ENCODE data around the gene IL22RA2.

DNA sequence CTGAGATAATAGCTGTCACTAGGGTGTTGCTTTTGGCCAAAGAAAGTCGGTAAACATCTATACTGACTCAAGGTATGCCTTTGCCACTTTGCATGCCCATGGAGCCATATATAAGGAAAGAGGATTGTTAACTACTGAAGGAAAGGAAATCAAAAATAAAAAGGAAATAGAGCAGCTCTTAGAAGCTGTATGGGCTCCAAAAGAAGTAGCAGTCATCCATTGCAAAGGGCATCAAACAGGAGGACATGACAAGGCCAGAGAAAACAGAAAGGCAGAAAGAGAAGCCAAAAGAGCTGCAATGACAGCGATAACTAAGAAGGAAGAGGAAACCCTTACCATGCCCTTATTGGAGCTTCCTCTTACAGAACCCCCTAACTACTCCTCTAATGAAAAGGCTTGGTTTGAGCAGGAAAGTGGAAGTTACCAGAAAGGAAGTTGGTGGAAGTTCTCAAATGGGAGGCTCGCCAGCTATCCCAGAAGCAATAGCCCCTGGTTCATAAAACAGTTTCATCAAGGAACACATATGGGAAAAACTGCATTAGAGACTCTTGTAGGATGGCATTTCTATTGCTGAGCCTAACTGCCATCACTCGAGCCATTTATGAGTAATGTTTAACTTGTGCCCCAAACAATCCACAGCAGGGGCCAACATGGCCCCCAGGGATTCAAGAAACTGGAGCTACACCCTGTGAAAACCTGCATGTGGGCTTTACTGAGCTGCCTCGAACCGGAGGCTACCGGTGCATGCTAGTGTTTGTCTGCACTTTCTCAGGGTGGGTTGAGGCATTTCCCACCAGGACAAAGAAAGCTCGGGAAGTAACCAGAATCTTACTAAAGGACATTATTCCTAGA, 7.0 kb downstream of the IL22RA2 start:
- TF ChIP-seq, protein P1, sequence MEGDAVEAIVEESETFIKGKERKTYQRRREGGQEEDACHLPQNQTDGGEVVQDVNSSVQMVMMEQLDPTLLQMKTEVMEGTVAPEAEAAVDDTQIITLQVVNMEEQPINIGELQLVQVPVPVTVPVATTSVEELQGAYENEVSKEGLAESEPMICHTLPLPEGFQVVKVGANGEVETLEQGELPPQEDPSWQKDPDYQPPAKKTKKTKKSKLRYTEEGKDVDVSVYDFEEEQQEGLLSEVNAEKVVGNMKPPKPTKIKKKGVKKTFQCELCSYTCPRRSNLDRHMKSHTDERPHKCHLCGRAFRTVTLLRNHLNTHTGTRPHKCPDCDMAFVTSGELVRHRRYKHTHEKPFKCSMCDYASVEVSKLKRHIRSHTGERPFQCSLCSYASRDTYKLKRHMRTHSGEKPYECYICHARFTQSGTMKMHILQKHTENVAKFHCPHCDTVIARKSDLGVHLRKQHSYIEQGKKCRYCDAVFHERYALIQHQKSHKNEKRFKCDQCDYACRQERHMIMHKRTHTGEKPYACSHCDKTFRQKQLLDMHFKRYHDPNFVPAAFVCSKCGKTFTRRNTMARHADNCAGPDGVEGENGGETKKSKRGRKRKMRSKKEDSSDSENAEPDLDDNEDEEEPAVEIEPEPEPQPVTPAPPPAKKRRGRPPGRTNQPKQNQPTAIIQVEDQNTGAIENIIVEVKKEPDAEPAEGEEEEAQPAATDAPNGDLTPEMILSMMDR (IDR thresholded peaks at IDR 0.05), result no peak
- TF ChIP-seq POLR2A (IDR thresholded peaks at IDR 0.05), result no peak
